Measurements from ENCODE around the gene LGALS4. TPM values are rescaled to one million over a fixed set of nuclear protein-coding genes. Genes with fewer than 3 reads are reported as not detected.
"Not testable (repeated sequence)": the region's sequence is repeated elsewhere in the genome, so short reads cannot be mapped to it uniquely, and the experiment has no call there.

LGALS4 gene
- total and polyA plus RNA-seq, 4 donors: 0.89 to 2.0 (median 1.4) TPM

DNA sequence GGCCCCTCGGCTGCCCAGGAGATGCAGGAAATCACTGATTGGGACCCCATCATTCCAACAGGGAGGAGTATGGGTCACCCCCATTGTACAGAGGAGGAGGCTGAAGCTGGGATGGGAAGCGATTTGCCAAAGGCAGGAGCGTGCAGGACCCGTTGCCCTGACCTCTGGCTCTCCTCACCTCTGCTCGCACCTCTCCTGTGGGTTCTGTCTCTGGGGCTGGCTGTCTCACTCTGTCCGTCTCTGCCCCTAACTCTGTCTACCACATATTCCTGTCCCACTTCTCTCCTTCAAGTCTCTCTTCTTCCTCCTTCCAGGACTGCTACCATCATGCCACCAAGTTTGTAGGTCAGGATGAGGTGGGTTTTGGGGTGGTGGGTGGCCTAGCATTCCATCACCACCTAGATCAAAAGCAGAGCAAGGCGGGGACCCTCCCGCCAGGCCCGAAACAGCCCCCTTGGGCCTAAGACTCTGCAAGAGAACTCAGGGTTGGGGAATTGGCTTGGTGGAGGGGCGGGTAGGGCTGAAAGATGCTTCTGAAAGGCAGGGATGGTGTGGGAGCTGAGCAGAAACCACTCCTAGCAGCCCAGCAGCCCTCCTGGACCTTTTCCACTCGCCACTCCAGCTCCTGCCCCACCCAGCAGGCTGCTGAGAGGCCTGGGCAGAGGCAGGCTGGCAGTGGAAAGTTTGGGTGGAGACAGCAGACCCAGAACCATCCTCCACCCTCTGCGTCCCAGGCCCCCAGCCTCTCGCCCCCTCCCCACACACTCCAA lies 38.4 kb downstream of the LGALS4 start:
- no peak for DNase-seq (ENCODE audit: low read depth in 4 of 6, low spot score in 6 of 6)
- WGBS (ENCODE audit: insufficient coverage): 83% methylated on average over 8 of the region's 13 CpGs
- Histone ChIP-seq H3K27me3 (ENCODE audit: control insufficient read depth, insufficient read depth, low read length) (no peaks in the 10 kb centered on the region), H3K9me3 (ENCODE audit: control insufficient read depth, insufficient read depth, low read length) (no peaks in the 10 kb centered on the region), H3K4me3 (ENCODE audit: low read depth, low read length) (no peak overlapping the region), H3K27ac (ENCODE audit: low read depth, low read length) (no peak overlapping the region), H3K4me1 (ENCODE audit: control insufficient read depth, insufficient read depth, low read length) (peaks cover 8% of the 10 kb centered on the region), H3K36me3 (ENCODE audit: control insufficient read depth, insufficient read depth, low read length) (no peaks in the 10 kb centered on the region)

GRCh38 chr19:38773469-38774177 lies 39.1 kb downstream of the LGALS4 start, which contains the start of gene LGALS7:
Gene LGALS7, minus strand, starts transcription at chr19:38773517. Its CDS starts 25 bp downstream, at chr19:38773492.
- DNase-seq (ENCODE audit: low read depth in 4 of 6, low spot score in 6 of 6): no peak
- peaks cover 8% of the 10 kb centered on the region for H3K4me1 ChIP-seq (ENCODE audit: control insufficient read depth, insufficient read depth, low read length)
- H3K27me3 ChIP-seq (ENCODE audit: control insufficient read depth, insufficient read depth, low read length): no peaks in the 10 kb centered on the region
- 52% methylated on average over 3 of the region's 14 CpGs for WGBS (ENCODE audit: insufficient coverage)
- H3K36me3 ChIP-seq (ENCODE audit: control insufficient read depth, insufficient read depth, low read length): no peaks in the 10 kb centered on the region
- H3K27ac ChIP-seq (ENCODE audit: low read depth, low read length): no peak within 1 kb of the TSS
- H3K4me3 ChIP-seq (ENCODE audit: low read depth, low read length): no peak within 1 kb of the TSS
- H3K9me3 ChIP-seq (ENCODE audit: control insufficient read depth, insufficient read depth, low read length): no peaks in the 10 kb centered on the region

DNA sequence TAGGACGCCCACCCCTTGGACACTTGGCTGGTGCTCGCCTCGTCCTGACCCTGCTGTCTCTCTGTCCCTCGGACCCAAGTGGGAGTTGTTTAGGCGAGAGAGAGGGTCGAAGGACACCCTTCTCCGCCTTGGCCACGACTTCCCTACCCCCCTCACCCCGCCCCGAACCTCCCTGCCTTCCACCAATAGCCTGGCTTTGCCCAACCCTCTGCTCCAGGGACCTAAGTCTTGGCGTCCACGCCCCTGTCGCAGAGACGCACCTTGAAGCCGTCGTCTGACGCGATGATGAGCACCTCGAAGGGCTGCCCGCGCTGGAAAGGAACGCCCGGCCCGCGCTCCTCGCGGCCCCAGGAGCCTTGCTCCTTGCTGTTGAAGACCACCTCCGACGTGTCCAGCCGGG lies 41.2 kb downstream of the LGALS4 start:
- H3K27ac ChIP-seq (ENCODE audit: low read depth, low read length); DNase-seq (ENCODE audit: low read depth in 4 of 6, low spot score in 6 of 6); H3K36me3 ChIP-seq (ENCODE audit: control insufficient read depth, insufficient read depth, low read length); H3K4me3 ChIP-seq (ENCODE audit: low read depth, low read length); H3K27me3 ChIP-seq (ENCODE audit: control insufficient read depth, insufficient read depth, low read length); H3K4me1 ChIP-seq (ENCODE audit: control insufficient read depth, insufficient read depth, low read length); H3K9me3 ChIP-seq (ENCODE audit: control insufficient read depth, insufficient read depth, low read length): not testable (repeated sequence)
- WGBS (ENCODE audit: insufficient coverage): no CpG with 5 or more reads among the region's 30 CpGs

DNA sequence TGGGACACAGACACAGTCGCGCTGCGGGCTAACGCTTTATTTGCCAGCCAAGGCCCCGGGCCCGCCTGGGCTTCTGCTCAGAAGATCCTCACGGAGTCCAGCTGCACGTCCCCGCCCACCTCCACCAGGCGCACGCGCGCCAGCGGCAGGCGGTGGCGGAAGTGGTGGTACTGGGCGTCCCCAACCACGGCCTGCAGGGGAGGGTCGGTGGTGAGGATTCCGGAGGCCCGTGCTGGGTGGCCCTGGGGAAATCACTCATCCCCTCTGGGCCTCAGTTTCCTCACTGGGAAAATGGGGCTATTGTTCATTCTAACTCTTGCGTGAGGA lies 41.8 kb downstream of the LGALS4 start:
- H3K9me3 ChIP-seq (ENCODE audit: control insufficient read depth, insufficient read depth, low read length); H3K36me3 ChIP-seq (ENCODE audit: control insufficient read depth, insufficient read depth, low read length); H3K27ac ChIP-seq (ENCODE audit: low read depth, low read length); DNase-seq (ENCODE audit: low read depth in 4 of 6, low spot score in 6 of 6); H3K4me1 ChIP-seq (ENCODE audit: control insufficient read depth, insufficient read depth, low read length); H3K27me3 ChIP-seq (ENCODE audit: control insufficient read depth, insufficient read depth, low read length); H3K4me3 ChIP-seq (ENCODE audit: low read depth, low read length): not testable (repeated sequence)
- WGBS (ENCODE audit: insufficient coverage): no CpG with 5 or more reads among the region's 22 CpGs

DNA sequence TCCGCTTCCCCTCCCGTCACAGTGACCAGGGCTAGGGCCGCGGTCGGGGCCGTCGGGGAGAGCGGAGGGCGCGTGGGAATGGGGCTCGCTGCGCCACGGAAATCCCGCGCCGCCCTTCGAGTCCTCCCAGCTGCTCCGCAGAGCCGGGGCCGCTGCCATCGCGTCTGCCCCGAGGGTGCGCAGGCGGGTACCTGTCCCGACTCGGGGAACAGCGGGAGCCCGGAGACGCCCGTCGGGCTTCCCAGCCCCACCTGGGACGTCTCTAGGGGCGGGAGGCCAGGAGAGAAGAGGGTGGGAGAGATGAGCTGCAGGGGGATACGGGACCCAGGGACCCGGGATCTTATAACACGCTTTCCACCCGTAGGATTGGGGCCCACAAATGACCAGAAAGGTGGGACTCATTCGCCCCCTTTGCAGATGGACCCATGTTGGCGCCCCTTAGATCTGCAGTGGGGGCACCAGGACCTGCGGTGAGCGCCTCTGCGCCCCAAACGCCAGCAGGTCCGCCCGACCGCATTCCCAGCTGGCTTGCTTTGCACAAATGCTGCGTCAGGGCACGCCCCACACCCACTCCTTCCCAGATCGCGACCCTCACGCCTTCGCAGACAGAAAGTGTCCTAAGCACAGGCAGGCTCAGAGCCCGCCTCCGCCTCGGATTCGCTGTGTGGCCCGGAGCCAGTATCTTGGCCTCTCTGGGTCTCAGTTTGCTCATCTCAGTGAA lies 42.4 kb downstream of the LGALS4 start:
- peak overlapping the region; percentile 14 for H3K4me3 ChIP-seq (ENCODE audit: low read depth, low read length)
- not testable (repeated sequence) for H3K27ac ChIP-seq (ENCODE audit: low read depth, low read length)

GRCh38 chr19:38769635-38770211 lies 43.0 kb downstream of the LGALS4 start:
- H3K9me3 ChIP-seq (ENCODE audit: control insufficient read depth, insufficient read depth, low read length): no peaks in the 10 kb centered on the region
- H3K36me3 ChIP-seq (ENCODE audit: control insufficient read depth, insufficient read depth, low read length): no peaks in the 10 kb centered on the region
- H3K4me3 ChIP-seq (ENCODE audit: low read depth, low read length): peak overlapping the region; percentile 14
- peaks cover 8% of the 10 kb centered on the region for H3K4me1 ChIP-seq (ENCODE audit: control insufficient read depth, insufficient read depth, low read length)
- WGBS (ENCODE audit: insufficient coverage): 14% methylated on average over 41 of the region's 42 CpGs
- no peaks in the 10 kb centered on the region for H3K27me3 ChIP-seq (ENCODE audit: control insufficient read depth, insufficient read depth, low read length)
- peak in 5 of 6 donors; percentile 22 to 83 (median 29) for DNase-seq (ENCODE audit: low read depth in 4 of 6, low spot score in 6 of 6)
- no peak overlapping the region for H3K27ac ChIP-seq (ENCODE audit: low read depth, low read length)

More for the DNA sequence above, 42.4 kb downstream of the LGALS4 start:
- not testable (repeated sequence) for DNase-seq (ENCODE audit: low read depth in 4 of 6, low spot score in 6 of 6); H3K9me3 ChIP-seq (ENCODE audit: control insufficient read depth, insufficient read depth, low read length); H3K36me3 ChIP-seq (ENCODE audit: control insufficient read depth, insufficient read depth, low read length); H3K4me1 ChIP-seq (ENCODE audit: control insufficient read depth, insufficient read depth, low read length); H3K27me3 ChIP-seq (ENCODE audit: control insufficient read depth, insufficient read depth, low read length)
- WGBS (ENCODE audit: insufficient coverage): 0% methylated on average over 2 of the region's 58 CpGs

GRCh38 chr19:38766276-38767047 lies 46.3 kb downstream of the LGALS4 start:
- Histone ChIP-seq H3K27ac (ENCODE audit: low read depth, low read length) (no peak overlapping the region), H3K4me3 (ENCODE audit: low read depth, low read length) (no peak overlapping the region), H3K27me3 (ENCODE audit: control insufficient read depth, insufficient read depth, low read length) (no peaks in the 10 kb centered on the region), H3K4me1 (ENCODE audit: control insufficient read depth, insufficient read depth, low read length) (peaks cover 8% of the 10 kb centered on the region), H3K36me3 (ENCODE audit: control insufficient read depth, insufficient read depth, low read length) (no peaks in the 10 kb centered on the region), H3K9me3 (ENCODE audit: control insufficient read depth, insufficient read depth, low read length) (no peaks in the 10 kb centered on the region)
- DNase-seq (ENCODE audit: low read depth in 4 of 6, low spot score in 6 of 6): no peak
- 86% methylated on average over 1 of the region's 10 CpGs for WGBS (ENCODE audit: insufficient coverage)

DNA sequence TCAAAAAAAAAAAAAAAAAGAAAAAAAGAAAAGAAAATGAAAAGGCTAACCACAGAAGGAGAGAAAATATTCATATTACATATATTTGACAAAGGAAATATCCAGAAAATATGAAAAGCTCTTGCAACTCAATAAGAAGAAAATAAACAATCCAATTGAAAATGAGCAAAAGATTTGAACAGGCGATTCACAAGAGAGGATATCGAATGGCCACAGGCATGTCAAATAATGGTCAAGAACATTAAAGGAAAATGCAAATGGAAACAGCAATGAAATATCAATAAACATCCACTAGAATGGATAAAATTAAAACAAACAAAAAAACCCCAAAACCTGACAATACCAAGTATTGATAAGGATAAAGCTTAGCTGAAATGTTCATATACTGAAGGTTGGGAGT lies 47.5 kb downstream of the LGALS4 start:
- no peak for DNase-seq (ENCODE audit: low read depth in 4 of 6, low spot score in 6 of 6)
- H3K36me3 ChIP-seq (ENCODE audit: control insufficient read depth, insufficient read depth, low read length): no peaks in the 10 kb centered on the region
- whole genome bisulfite sequencing (ENCODE audit: insufficient coverage): no CpG with 5 or more reads among the region's 2 CpGs
- no peaks in the 10 kb centered on the region for H3K27me3 ChIP-seq (ENCODE audit: control insufficient read depth, insufficient read depth, low read length)
- H3K4me1 ChIP-seq (ENCODE audit: control insufficient read depth, insufficient read depth, low read length): peaks cover 8% of the 10 kb centered on the region
- H3K4me3 ChIP-seq (ENCODE audit: low read depth, low read length): no peak overlapping the region
- H3K27ac ChIP-seq (ENCODE audit: low read depth, low read length): no peak overlapping the region
- no peaks in the 10 kb centered on the region for H3K9me3 ChIP-seq (ENCODE audit: control insufficient read depth, insufficient read depth, low read length)

DNA sequence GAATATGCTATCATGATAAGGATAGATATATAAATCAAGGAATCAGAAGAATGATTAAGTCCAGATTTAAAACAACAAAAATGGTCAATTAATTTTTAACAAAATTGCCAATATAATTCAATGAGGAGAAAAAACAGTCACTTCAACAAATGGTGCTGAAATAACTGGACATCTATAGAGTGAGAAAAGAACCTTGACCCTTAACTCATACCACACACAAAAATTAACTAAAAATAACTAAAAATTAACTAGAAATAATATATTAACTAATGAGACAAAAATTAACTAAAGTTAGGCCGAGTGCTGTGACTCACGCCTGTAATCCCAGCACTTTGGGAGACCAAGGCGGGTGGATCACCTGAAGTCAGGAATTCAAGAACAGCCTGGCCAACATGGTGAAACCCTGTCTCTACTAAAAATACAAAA lies 48.9 kb downstream of the LGALS4 start:
- 80% methylated on average over 1 of the region's 3 CpGs for WGBS (ENCODE audit: insufficient coverage)
- H3K27me3 ChIP-seq (ENCODE audit: control insufficient read depth, insufficient read depth, low read length): no peaks in the 10 kb centered on the region

More for the DNA sequence above, 48.9 kb downstream of the LGALS4 start:
- Histone ChIP-seq H3K4me1 (ENCODE audit: control insufficient read depth, insufficient read depth, low read length) (no peaks in the 10 kb centered on the region), H3K9me3 (ENCODE audit: control insufficient read depth, insufficient read depth, low read length) (no peaks in the 10 kb centered on the region), H3K36me3 (ENCODE audit: control insufficient read depth, insufficient read depth, low read length) (no peaks in the 10 kb centered on the region), H3K4me3 (ENCODE audit: low read depth, low read length) (no peak overlapping the region), H3K27ac (ENCODE audit: low read depth, low read length) (no peak overlapping the region)
- no peak for DNase-seq (ENCODE audit: low read depth in 4 of 6, low spot score in 6 of 6)
